HG02798 (cell line): ENCODE measurements around the gene CCDC12.

Experiments
- ATAC-seq: cut with Tn5 transposase; IDR thresholded peaks from one replicate; pipeline ENCODE4 v1.9.1; 2021; ENCODE audit warnings: mild to moderate bottlenecking; ENCODE audit not compliant: unreplicated experiment, poor library complexity

CCDC12 gene

DNA sequence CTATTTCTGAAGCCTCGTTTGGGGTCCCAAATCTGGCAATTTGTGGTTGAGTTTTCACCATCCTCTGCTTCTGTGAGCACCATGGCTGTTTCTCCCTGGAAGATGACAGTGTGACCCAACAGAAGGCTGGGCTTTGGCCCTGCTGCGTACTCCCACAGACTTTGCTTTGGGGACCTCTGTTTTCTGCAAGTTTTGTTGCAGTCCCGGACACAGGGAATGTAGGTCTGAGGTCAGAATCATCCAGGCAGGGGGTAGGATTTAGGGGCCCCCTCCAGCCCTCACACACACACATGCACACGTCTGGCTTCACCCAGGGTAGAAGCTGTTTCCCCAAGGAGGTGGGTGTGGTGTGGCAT lies 92.7 kb downstream of the CCDC12 start:
- no peak for ATAC-seq

DNA sequence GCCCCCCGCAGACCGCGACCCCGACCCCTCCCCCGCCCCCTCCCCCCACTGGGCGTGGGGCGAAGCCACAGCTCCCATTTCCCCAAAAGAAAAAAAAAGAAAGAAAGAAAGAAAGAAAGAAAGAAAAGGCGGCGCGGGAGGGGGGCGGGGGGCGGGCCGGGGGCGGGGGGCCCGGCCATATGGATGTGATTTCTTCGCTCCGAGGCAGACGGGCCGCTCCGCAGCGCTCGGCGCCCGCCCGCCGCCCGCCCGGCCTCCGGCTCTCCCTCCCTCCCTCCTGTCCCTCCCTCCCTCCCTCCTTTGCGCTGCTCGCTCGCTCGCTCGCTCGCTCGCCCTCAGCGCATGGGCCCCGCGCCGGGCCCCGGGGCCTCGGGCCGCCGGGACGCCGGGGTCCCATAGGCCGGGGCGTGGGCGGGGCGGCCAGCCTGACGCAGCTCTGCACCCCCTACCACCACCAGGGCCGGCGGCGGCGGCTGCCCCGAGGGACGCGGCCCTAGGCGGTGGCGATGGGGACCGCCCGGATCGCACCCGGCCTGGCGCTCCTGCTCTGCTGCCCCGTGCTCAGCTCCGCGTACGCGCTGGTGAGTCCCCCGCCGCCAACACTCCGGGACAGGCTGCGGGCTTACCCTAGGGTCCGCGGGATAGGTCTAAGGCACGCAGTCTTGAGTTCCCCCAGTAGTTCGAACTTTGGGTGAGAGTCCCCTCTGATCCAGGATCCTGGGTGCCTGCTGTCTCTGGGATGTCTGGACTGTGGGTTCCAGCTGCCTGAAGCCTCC lies 93.3 kb downstream of the CCDC12 start:
- no peak for ATAC-seq

DNA sequence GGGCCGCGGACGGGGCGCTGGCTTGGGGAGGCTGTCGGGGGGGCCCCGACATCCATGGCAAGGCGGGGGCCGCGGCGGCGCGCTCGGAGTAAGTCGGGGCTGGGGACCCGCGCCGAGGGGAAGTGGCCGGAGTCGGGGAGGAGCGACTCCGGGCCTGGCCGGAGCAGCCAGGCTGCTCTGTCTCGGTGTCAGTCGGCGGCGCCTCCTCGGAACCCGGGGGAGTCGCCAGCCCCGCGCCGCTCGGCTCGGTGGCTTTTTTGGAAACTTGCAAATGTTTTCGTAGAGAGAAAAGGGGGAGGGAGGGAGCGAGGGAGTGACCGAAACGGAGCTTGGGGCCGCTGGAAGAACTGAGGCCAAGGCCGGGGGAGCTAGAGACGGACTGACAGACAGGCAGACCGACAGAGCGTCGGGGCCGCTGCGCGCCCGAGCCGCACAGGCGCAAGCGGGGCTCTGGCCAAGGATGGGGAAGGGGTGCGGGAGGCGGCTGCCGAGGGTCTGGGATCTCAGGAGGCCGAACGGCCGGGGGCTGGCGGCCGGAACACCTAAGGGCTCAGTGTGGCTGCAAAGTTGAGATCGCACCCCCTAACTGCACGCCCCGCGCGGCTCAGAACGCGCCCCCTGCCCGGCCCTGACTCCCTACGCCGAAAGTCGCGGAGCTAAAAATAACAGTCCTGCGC lies 94.0 kb downstream of the CCDC12 start:
- no peak for ATAC-seq

DNA sequence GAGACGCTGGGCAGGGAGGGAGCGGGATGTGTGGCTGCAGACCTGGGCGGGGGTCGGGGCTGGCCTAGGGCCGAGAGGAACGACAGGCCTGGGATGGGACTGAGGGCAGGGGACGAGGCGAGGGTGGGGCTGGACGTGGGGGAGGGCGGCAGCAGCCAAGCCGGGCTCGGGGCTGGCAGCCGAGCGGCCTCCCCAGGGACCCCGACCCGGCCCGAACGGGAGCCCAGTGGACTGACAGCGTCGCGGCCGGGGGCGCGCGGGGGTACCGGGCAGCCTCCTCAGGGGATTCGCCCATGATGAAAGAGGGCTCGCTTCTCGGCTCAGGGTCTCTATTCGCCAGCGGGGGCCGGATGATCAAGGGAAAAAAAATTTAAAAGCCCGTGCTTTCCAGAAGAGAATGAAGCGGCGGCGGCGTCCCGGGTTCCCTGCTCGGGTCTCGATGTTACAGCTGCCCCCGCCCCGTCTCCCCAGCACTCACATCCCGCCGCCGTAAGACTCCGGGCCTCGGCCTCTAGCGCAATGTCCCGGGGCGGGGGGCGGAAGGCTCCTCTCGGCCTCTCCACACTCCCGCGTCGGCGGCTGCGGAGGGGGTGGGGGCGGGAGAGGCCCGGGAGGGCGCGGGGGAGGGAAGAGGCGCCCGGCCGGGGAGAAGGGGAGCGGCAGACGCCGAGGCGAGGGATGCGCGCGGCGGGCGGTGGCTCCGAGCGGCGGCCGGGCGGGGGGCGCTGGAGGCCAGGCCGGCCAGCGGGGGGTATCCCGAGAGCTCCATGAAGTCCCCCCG lies 94.8 kb downstream of the CCDC12 start:
- ATAC-seq: no peak

DNA sequence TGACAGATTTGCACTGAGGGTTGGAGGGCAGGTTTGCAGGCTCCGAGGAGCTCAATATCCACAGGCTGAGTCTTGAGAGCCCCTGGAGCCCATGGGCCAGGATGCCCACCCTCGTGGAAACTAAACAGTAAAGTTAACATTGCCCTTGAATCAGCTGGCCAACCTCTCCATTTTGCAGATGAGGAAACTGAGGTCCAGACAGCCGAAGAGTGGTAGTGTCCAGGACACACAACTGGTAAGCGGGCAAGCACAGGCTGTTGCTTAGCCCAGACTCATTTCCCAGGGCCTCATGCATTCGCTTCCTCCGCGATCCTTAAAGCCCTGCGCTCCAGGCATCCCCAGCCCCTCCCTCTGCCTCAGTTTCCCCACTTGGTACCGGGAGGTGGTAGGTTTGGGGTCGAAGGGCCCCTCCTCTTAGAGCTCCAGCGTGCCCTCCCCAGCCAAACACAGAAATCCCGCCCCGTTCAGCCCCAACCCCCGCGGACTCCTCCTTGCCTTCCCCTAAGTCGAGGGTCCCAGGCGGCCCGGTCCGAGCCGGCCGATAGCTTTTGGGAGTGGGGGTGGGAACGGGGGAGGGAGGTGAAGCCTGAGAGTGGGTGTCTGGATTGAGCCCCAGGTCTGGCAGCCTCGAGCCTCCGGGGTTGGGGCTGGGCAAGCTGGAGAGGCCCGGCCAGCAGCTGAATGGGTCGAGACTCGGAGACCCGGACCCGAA lies 95.5 kb downstream of the CCDC12 start:
- ATAC-seq: no peak

DNA sequence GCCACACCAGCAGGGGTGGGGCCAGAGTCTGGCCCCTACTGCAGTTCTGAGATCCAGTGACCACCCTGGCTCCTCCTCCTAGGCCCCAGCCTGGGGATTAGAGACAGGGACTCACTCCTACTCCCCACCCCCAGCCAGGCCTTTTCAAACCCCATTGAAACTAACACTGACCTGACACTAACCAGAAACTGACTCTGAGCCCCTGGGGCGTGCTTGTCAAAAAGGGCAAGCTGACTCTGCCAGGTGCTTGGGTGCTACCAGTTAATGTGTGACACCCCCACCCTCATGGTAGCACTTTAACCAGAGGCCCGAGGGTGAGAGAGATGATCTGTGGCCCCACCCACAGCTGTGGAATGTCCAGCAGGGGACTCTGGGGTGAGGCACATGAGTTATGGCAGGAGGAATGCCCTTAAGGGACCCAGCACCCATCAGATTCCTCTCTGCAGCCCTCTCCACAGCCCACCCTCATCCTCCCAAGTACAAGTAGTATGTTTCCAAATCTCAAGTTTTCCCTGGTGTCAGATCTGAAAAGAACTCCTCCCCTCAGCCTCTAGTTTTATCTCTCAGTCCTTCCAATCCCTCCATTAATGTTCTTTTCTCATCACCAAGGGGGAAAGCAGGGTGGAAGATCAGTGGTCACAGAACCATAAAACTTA lies 97.6 kb downstream of the CCDC12 start:
- peak; percentile 33 for ATAC-seq

DNA sequence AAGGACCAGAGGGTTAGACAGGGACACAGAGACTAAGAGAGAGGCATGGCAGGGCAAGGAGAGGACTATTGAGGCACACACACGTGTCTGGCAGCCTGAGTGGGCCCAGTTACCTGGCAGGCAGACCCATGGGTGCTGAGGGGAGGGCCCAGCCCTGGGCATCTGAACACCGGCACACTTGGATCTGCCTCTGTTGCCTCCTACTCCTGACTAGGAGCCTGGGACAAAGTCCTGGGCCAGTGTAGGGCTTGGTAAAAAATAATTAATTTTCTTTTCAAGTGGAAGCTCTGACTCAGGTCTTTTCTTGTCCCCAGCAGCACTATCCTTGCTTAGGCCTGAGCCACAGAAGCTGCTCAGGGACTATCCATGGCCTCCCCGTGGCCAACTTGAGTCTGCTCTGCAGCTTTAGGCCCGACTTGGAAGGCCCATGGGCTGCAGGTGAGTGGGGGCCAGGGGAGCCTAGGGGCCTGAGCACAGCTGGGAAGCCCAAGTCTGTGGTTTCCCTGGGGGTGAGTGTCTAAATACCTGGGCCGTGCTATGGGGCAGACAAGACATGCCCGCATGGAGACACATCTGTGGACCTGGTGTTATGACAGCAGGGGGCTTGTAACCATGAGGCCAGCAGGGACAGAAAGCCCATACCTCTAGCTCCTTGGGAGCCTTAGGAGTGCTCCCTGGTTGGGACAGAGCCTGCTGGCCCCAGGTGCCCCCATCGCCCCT lies 99.0 kb downstream of the CCDC12 start, which contains the start of gene PTH1R:
Gene PTH1R, plus strand, starts transcription at position 316 of the 720 bp plus-strand sequence. CDS start 5,839 bp downstream, outside the sequence.
- no peak for ATAC-seq

DNA sequence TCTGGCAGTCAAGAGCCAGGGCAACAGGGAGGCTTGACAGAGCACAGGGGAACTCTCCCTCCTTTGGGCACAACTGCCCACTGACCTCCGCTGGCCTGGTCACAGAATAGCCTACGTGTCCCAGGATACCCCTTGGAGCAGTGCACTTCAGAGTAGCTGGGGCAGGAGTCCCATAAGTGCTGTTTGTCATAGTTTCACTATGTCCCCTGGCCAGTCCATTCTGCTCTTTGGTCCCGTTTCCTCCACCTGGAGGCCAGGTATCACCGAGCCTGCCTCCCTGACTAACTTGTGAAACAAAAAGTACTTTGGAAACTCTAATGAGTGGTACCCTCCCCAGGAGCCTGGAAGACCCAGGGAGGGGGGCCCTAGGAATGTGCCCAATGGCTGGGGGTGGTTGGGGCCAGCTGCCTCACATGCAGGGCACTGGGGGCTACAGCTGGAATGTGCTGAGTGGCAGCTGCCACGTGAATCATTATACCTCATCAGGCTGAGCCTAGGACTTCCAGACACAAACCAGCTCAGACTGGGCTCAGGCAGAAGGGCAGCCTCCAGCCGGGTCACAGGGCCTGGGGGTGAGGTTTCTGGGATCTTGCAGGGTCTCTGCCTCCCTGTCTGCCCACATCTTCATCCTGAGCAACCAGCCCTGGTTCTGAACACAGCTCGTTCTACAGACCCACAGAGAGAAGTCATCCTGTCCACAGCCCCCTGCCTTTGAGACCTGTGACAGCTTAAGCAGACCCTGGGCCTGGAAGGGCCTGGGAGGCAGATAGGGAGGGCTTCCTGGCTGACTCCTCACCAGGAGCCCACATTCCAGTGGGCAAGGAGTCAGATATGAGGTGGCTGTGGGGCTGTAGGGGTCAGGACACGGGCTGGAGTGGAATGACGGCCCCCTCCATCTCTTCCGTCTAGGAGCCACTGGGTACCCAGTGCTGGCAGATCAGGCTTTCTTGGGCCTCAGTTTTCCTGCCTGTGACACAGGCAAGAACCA lies 99.9 kb downstream of the CCDC12 start:
- no peak for ATAC-seq

DNA sequence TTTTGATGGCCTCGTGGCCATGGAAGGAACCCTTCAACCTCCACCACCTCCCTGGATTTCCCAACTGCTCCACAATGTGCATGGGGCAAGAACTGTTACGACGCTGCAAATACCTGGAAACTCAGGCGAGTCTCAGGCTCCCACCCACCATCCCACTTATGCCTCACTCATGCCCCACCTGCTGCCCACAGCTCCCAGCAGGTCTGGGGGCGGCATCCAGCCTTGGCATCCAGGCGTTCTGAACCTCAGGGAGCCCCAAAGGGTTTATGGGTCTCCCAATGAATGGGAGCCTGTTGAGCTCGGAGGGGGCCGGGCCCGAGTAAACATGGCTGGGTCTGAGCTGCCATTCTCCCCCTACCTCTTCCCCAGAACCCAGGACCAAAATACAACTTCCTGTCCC lies 101.0 kb downstream of the CCDC12 start:
- ATAC-seq: no peak

DNA sequence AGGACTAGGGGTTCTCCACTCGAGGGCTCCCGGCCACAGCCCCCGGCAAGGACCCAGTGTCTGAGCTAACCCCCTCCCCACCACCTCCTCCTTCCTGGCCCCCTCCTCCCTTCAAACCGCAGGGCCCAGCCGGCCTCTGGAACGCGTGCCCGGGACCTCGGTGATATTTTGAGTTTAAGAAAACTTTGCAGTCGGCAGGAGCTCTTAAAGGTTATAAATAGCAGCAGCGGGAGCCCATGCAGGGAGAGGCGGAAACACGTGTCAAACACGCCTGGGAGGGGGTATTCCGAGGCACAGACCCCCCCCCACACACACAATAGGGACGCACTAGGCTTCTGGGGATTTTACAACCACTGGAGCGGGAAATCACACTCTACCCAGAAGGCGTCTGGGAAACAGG lies 102.1 kb downstream of the CCDC12 start:
- ATAC-seq: no peak

DNA sequence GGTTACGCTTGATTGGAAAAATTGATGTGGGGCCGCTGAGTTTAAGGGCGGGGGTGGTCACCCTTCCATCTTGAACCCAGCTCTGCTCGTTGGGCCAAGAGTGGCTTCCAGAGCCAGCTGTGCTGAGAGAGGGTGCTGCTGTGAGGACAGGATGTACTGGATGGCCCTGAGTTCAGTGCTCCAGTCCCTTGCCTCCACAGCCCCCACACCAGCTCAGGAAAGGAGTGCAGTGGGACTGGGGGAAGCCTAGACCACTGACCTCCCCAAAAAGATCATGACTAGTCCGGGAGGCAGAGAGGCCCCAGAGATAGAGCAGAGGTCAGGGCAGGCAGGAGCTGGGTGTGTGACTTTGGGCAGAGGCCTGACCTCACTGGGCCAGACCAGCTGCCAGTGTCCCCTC lies 103.0 kb downstream of the CCDC12 start:
- no peak for ATAC-seq
